ENCODE results near the gene IFNA1. TPM values are rescaled to one million over a fixed set of nuclear protein-coding genes. Genes with fewer than 3 reads are reported as not detected.

The IFNA1 gene
- total RNA-seq, 2 donors from 2014 or later, result not detected

- Mint-ChIP-seq H3K36me3 (ENCODE audit: low read depth) (no peaks in the 10 kb centered on the region), H3K9me3 (no peaks in the 10 kb centered on the region), H3K27ac (no peak overlapping the region), H3K4me3 (no peak overlapping the region), H3K27me3 (ENCODE audit: insufficient read depth) (no peaks in the 10 kb centered on the region), H3K4me1 (peaks cover 16% of the 10 kb centered on the region)
- Histone ChIP-seq H3K9ac (ENCODE audit: extremely low read depth, low read length, poor library complexity, severe bottlenecking) (no peak overlapping the region), H3K27me3 (ENCODE audit: control insufficient read depth, insufficient read depth, low read length, poor library complexity, severe bottlenecking) (no peaks in the 10 kb centered on the region), H3K27ac (ENCODE audit: low read depth, low read length) (no peak overlapping the region), H3K4me3 (ENCODE audit: low read length) (no peak overlapping the region), H3K4me1 (ENCODE audit: control insufficient read depth, insufficient read depth, low read length) (no peaks in the 10 kb centered on the region), H3K36me3 (ENCODE audit: control insufficient read depth, insufficient read depth, low read length) (no peaks in the 10 kb centered on the region), H3K9me3 (ENCODE audit: control insufficient read depth, low read length) (no peaks in the 10 kb centered on the region)
- TF ChIP-seq CTCF (conservative IDR thresholded peaks at IDR 0.05), result no peak
- WGBS, 2 experiments (ENCODE audit: insufficient coverage in 1 of 2, insufficient read length in 1 of 2), result 96 to 98% methylated on average over 5 of the region's 5 CpGs
- DNase-seq, result no peak
These were observed 29.9 kb downstream of the IFNA1 start for GRCh38 chr9:21470126-21470525.

GRCh38 chr9:21473236-21473635 is 33.0 kb downstream of the IFNA1 start:
- no peak overlapping the region for H3K27ac Mint-ChIP-seq

GRCh38 chr9:21477466-21477865 is 37.2 kb downstream of the IFNA1 start:
- no peak for DNase-seq
- Mint-ChIP-seq H3K36me3 (ENCODE audit: low read depth) (peaks cover 4% of the 10 kb centered on the region), H3K27me3 (ENCODE audit: insufficient read depth) (no peaks in the 10 kb centered on the region), H3K9me3 (no peaks in the 10 kb centered on the region), H3K4me3 (no peak overlapping the region), H3K4me1 (peaks cover 11% of the 10 kb centered on the region), H3K27ac (no peak overlapping the region)
- no peak for TF ChIP-seq CTCF (conservative IDR thresholded peaks at IDR 0.05)
- H3K9me3 ChIP-seq (ENCODE audit: control insufficient read depth, low read length), result no peaks in the 10 kb centered on the region
- no peaks in the 10 kb centered on the region for H3K27me3 ChIP-seq (ENCODE audit: control insufficient read depth, insufficient read depth, low read length, poor library complexity, severe bottlenecking)
- WGBS, 2 experiments (ENCODE audit: insufficient coverage in 1 of 2, insufficient read length in 1 of 2), result 98 to 100% methylated on average over 1 to 2 of the region's 2 CpGs
- no peaks in the 10 kb centered on the region for H3K4me1 ChIP-seq (ENCODE audit: control insufficient read depth, insufficient read depth, low read length)
- no peak overlapping the region for H3K9ac ChIP-seq (ENCODE audit: extremely low read depth, low read length, poor library complexity, severe bottlenecking)
- H3K27ac ChIP-seq (ENCODE audit: low read depth, low read length), result no peak overlapping the region
- no peaks in the 10 kb centered on the region for H3K36me3 ChIP-seq (ENCODE audit: control insufficient read depth, insufficient read depth, low read length)
- no peak overlapping the region for H3K4me3 ChIP-seq (ENCODE audit: low read length)

More at GRCh38 chr9:21473236-21473635, 33.0 kb downstream of the IFNA1 start:
- peaks cover 12% of the 10 kb centered on the region for H3K4me1 Mint-ChIP-seq
- Histone ChIP-seq H3K4me3 (ENCODE audit: low read length) (no peak overlapping the region), H3K27me3 (ENCODE audit: control insufficient read depth, insufficient read depth, low read length, poor library complexity, severe bottlenecking) (no peaks in the 10 kb centered on the region), H3K4me1 (ENCODE audit: control insufficient read depth, insufficient read depth, low read length) (no peaks in the 10 kb centered on the region), H3K27ac (ENCODE audit: low read depth, low read length) (no peak overlapping the region), H3K9ac (ENCODE audit: extremely low read depth, low read length, poor library complexity, severe bottlenecking) (no peak overlapping the region), H3K9me3 (ENCODE audit: control insufficient read depth, low read length) (no peaks in the 10 kb centered on the region), H3K36me3 (ENCODE audit: control insufficient read depth, insufficient read depth, low read length) (no peaks in the 10 kb centered on the region)
- no peaks in the 10 kb centered on the region for H3K9me3 Mint-ChIP-seq
- no peaks in the 10 kb centered on the region for H3K27me3 Mint-ChIP-seq (ENCODE audit: insufficient read depth)
- 90 to 100% methylated on average over 2 to 3 of the region's 3 CpGs for WGBS, 2 experiments (ENCODE audit: insufficient coverage in 1 of 2, insufficient read length in 1 of 2)
- no peak for DNase-seq
- no peak overlapping the region for H3K4me3 Mint-ChIP-seq
- peak; percentile 62 for TF ChIP-seq CTCF (conservative IDR thresholded peaks at IDR 0.05)
- peaks cover 4% of the 10 kb centered on the region for H3K36me3 Mint-ChIP-seq (ENCODE audit: low read depth)

Data from endodermal cell (in vitro differentiated cells).